Activated CD4-positive, alpha-beta T cell treated with anti-CD3 and anti-CD28 coated beads for 24 hours (primary cell): ENCODE measurements around the gene VMP1.
"Not testable (repeated sequence)": the region's sequence is repeated elsewhere in the genome, so short reads cannot be mapped to it uniquely, and the experiment has no call there.

Experiments used
- DNase-seq, 2 donors: peaks; one replicate each; pipeline ENCODE4 v3.0.0-alpha.2; 2020; ENCODE audit warnings: low read depth in 2 of 2

VMP1 gene

GRCh38 chr17:59779521-59779920 lies 72.1 kb downstream of the VMP1 start:
- no peak for DNase-seq

- DNase-seq, result not testable (repeated sequence)
Observed at GRCh38 chr17:59780548-59780947, 73.1 kb downstream of the VMP1 start.

- no peak for DNase-seq
Observed at GRCh38 chr17:59783221-59784047, 76.0 kb downstream of the VMP1 start.

GRCh38 chr17:59785091-59785799 lies 77.8 kb downstream of the VMP1 start:
- no peak for DNase-seq

GRCh38 chr17:59786213-59786535 lies 78.7 kb downstream of the VMP1 start:
- no peak for DNase-seq

GRCh38 chr17:59786536-59787319 lies 79.3 kb downstream of the VMP1 start:
- DNase-seq, result peak; percentile 38 to 67

GRCh38 chr17:59789849-59790248 lies 82.4 kb downstream of the VMP1 start:
- DNase-seq, result not testable (repeated sequence)

GRCh38 chr17:59790418-59790817 lies 83.0 kb downstream of the VMP1 start:
- not testable (repeated sequence) for DNase-seq

- no peak for DNase-seq
Observed at GRCh38 chr17:59790910-59791309, 83.5 kb downstream of the VMP1 start.

- no peak for DNase-seq
Observed at GRCh38 chr17:59791603-59792457, 84.4 kb downstream of the VMP1 start.

- not testable (repeated sequence) for DNase-seq
Observed at GRCh38 chr17:59792458-59792823, 85.0 kb downstream of the VMP1 start.

- DNase-seq, result no peak
Observed at GRCh38 chr17:59793205-59793604, 85.8 kb downstream of the VMP1 start.

- DNase-seq, result no peak
Observed at GRCh38 chr17:59796138-59796537, 88.7 kb downstream of the VMP1 start.

GRCh38 chr17:59796785-59797205 lies 89.3 kb downstream of the VMP1 start:
- DNase-seq, result no peak

GRCh38 chr17:59798111-59798510 lies 90.7 kb downstream of the VMP1 start:
- no peak for DNase-seq

GRCh38 chr17:59800530-59800942 lies 93.1 kb downstream of the VMP1 start:
- no peak for DNase-seq

GRCh38 chr17:59802160-59802559 lies 94.7 kb downstream of the VMP1 start:
- no peak for DNase-seq

- no peak for DNase-seq
Observed at GRCh38 chr17:59804901-59805465, 97.5 kb downstream of the VMP1 start.

- not testable (repeated sequence) for DNase-seq
Observed at GRCh38 chr17:59806322-59806721, 98.9 kb downstream of the VMP1 start.

- no peak for DNase-seq
Observed at GRCh38 chr17:59807892-59808509, 100.5 kb downstream of the VMP1 start.

GRCh38 chr17:59810894-59811153 lies 103.4 kb downstream of the VMP1 start:
- DNase-seq, result no peak
